Epithelial cell of proximal tubule (primary cell): Measurements from ENCODE around the gene ZDHHC16. TPM values are rescaled to one million over a fixed set of nuclear protein-coding genes. Genes with fewer than 3 reads are reported as not detected.

Source experiments
- DNase-seq: peaks from one replicate; pipeline ENCODE4 v3.0.0-alpha.2; 2011; ENCODE audit warnings: low read depth
- H3K4me3 ChIP-seq: 2 replicates; pipeline ENCODE4 v1.5.1; 2011; ENCODE audit warnings: low read depth, mild to moderate bottlenecking, low read length
- total RNA-seq: library from RNA; depleted of rRNA; stranded (reverse); fragments of >200 nt; gene quantifications from 2 replicates; pipeline ENCODE4 v1.2.3, GENCODE V29; 2015
- TF ChIP-seq, protein P1 (sequence below): conservative IDR thresholded peaks from 2 replicates; pipeline ENCODE4 v1.5.1; 2012; ENCODE audit warnings: low read depth, mild to moderate bottlenecking, low read length

Gene ZDHHC16
- total RNA-seq, 1 donor from 2014 or later, result 44.7 TPM

DNA sequence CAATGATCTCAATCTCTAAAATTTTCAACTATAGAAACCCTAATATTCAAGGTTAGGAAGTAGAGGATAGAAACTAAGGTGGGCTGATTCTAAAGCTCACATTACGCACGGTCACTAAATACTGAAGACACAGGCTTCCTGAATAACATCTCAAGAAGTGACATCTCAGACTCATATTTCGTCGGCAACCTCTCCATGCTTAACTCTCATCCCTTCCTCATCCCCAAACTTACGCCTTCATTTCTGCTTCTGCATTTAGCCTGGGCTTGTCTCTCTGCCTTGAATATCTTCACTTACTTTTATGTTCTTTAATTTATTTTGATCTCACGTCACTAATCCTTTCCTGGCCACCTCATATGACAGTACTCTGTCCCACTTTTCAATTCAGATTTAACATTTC is 10.8 kb upstream of the ZDHHC16 start:
- DNase-seq, result no peak
- TF ChIP-seq, protein P1, sequence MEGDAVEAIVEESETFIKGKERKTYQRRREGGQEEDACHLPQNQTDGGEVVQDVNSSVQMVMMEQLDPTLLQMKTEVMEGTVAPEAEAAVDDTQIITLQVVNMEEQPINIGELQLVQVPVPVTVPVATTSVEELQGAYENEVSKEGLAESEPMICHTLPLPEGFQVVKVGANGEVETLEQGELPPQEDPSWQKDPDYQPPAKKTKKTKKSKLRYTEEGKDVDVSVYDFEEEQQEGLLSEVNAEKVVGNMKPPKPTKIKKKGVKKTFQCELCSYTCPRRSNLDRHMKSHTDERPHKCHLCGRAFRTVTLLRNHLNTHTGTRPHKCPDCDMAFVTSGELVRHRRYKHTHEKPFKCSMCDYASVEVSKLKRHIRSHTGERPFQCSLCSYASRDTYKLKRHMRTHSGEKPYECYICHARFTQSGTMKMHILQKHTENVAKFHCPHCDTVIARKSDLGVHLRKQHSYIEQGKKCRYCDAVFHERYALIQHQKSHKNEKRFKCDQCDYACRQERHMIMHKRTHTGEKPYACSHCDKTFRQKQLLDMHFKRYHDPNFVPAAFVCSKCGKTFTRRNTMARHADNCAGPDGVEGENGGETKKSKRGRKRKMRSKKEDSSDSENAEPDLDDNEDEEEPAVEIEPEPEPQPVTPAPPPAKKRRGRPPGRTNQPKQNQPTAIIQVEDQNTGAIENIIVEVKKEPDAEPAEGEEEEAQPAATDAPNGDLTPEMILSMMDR, result no peak
- no peak overlapping the region for H3K4me3 ChIP-seq

DNA sequence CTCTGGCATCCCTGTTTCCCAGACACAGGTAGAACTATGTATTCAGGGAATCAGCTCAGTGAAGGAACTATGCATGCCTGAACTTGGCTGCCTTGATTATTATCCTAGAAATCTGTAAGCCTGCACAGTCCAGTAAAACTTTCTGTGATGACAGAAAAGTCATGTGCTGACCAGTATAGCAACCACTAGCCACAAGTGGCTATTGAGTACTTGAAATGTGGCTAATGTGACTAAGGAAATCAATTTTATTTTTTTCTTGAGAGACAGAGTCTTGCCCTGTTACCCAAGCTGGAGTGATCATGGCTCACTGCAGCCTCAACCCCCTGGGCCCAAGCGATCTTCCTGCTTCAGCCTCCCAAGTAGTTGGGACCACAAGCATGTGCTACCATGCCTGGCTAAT is 3.7 kb upstream of the ZDHHC16 start:
- no peak for DNase-seq
- TF ChIP-seq, protein P1, result no peak

DNA sequence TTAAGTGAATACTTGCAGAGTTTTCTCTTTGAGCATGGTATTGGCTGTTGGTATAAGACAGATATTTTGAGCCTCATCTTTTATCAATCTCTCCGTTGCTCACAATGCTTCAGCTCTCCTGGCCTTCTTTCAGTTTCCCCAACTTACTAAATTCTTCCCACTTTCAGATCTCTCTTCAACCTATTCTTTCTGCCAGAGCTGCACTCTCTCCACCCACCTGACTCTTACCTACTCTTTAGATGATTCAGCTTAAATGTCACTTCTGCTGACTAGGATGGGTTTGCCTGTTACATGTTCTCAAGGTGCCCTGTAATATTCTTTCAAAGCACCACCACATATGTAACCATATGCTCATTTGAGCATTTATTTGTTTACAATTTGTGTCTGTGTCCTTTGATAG is 1.8 kb upstream of the ZDHHC16 start:
- H3K4me3 ChIP-seq, result no peak overlapping the region
- DNase-seq, result no peak
- TF ChIP-seq, protein P1, result no peak

More for the DNA sequence above, 3.7 kb upstream of the ZDHHC16 start:
- no peak overlapping the region for H3K4me3 ChIP-seq

DNA sequence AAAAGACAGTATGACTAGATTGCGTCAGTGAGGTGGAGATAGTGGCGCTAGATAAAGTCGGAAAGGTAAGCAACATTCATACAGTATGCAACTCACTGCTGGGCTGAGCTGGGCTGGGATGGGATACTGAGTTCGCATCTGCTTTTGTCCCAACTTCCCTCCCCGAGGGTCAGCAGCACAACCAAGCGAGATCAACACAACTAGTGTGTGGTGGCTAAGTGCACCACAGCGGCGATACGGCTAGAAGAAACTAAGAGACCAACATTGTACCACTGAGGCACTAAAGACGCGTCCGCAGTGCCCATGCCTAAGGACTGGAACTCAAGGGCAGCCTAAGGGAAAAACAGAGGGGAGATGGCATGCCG is 636 bp upstream of the ZDHHC16 start:
- peak overlapping the region; percentile 89 for H3K4me3 ChIP-seq
- TF ChIP-seq, protein P1, result no peak
- no peak for DNase-seq

DNA sequence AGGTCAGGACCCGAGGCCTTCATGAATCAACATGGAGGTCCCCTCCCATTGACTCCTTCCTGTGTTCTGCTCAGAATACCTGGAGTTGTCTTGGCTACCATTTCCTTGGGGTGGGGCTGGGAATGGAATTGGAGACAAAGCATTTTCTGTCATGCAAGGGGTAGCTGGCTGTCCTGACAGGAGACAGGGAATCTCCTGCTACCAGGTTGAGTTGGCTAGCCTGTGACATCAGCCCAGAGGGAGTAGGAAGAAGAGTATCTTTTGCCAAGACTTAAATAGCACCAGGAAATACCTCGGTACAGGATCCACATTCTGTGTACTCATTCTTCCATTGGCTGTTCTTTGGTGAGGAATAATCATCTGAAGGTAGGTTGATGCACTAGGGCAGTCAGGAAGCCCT is 4.9 kb downstream of the ZDHHC16 start:
- H3K4me3 ChIP-seq, result no peak overlapping the region
- DNase-seq, result no peak
- TF ChIP-seq, protein P1, result no peak

DNA sequence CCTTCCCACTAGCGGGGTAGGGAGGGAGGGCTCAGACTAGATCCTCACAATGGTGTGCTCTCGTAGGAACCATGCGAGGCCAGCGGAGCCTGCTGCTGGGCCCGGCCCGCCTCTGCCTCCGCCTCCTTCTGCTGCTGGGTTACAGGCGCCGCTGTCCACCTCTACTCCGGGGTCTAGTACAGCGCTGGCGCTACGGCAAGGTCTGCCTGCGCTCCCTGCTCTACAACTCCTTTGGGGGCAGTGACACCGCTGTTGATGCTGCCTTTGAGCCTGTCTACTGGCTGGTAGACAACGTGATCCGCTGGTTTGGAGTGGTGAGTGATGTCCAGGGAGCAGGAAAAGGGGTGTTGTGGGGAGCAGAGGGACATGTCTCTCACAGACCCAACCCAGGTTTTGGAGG is 5.6 kb downstream of the ZDHHC16 start:
- H3K4me3 ChIP-seq, result no peak overlapping the region
- TF ChIP-seq, protein P1, result no peak
- DNase-seq, result no peak

DNA sequence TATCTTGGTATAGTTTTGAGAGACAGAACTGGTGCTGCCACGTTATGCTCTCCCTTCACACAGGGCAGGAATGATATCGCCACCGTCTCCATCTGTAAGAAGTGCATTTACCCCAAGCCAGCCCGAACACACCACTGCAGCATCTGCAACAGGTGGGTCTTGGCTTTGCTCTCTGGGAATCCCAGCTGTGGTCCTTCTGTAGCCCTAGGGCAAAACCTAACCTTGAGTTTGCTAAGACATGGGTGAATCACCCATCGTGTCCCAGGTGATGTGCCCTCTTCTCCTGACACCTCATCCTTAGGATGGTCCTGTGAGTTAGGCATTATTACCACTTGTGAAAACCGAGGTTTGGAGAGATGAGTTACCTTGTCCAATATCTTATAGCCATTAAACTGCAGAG is 6.4 kb downstream of the ZDHHC16 start:
- DNase-seq, result no peak
- TF ChIP-seq, protein P1, result no peak
- H3K4me3 ChIP-seq, result no peak overlapping the region
